ENCODE results near the gene LIPH. TPM values are rescaled to one million over a fixed set of nuclear protein-coding genes. Genes with fewer than 3 reads are reported as not detected.
"Not testable (repeated sequence)": the region's sequence is repeated elsewhere in the genome, so short reads cannot be mapped to it uniquely, and the experiment has no call there.

LIPH gene
- total RNA-seq, 1 experiment from 2014 or later = 0.34 TPM

DNA sequence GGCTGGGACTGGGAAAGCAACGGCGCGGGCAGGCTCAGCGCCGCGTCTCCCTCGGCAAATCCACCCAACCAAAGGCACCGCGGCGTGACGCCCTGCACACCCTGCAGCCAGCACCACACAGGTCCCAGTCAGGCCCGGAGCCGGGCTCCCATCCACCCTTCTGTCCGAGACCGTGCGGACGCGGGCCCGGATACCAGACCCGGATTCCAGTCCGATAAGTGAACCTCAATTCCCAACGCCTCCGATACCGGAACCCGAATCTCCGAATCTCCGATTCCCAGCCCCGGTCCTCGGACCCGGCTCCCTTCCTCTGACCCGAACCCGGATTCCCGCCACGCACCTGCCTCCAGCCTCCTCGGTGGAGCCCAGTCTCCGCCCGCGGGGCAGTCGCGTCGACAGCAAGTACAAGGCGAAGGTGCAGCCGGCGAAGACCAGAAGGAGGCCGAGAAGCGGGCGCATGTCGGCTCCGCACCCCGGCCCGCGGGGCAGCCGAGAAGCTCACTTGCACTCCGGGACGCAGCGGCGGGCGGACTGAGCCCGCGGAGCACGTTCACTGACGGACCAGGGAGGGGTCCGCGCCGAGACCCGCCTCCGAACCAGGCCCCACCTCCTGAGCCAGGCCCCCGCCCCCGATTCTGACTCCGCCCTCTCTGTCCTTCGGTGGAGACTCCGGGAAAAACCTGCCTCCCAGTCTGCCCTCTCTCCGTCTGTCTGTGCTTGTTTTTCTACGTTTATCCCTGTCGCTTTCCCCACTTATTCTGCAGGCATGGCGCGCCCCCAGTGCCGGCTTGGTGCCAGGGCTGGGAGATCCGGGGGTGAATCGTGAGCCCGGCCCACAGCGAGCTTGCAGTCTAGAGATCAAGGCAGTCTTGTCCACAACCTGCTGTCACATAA, 53.6 kb downstream of the LIPH start, which contains the start of gene TMEM41A:
TMEM41A (minus strand) TSS at position 533 of the 894 bp plus-strand sequence; CDS start at position 459, 74 bp downstream.
- peak; percentile 81 to 92 for DNase-seq (ENCODE audit: low read depth in 1 of 2, low spot score in 2 of 2)
- H3K9me3 ChIP-seq (replicated peaks) = no peaks in the 10 kb centered on the region
- H3K4me3 ChIP-seq = peak within 1 kb of the TSS; percentile 79
- H3K4me1 ChIP-seq (replicated peaks) = peaks cover 4% of the 10 kb centered on the region; the same call in 1 of the 2 replicates
- H3K27ac ChIP-seq = peak within 1 kb of the TSS; percentile 27
- H3K27me3 ChIP-seq (replicated peaks) = no peaks in the 10 kb centered on the region
- peaks cover 28% of the 10 kb centered on the region for H3K36me3 ChIP-seq

DNA sequence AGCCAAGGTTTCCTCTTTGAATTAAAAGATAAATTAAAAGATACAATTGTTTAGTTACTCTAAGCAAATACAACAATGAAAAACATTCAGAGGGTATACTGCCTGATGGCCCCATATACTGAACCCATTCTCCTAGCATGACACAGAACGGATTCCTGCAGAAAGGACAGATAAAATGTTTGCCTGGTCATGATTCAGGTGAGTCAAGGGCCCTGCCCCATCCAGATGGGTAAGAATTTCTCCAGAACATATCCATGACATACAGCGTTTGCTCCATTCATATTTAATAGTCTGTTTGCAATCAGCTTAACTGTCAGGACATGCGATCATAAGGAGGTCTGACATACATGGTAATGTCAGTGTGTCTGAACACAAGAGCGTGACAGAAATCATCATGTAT, 62.1 kb downstream of the LIPH start:
- Histone ChIP-seq H3K9me3 (replicated peaks) (no peaks in the 10 kb centered on the region), H3K4me3 (no peak overlapping the region), H3K4me1 (replicated peaks) (no peaks in the 10 kb centered on the region), H3K27me3 (replicated peaks) (no peaks in the 10 kb centered on the region), H3K27ac (no peak overlapping the region), H3K36me3 (peaks cover 41% of the 10 kb centered on the region)
- no peak for DNase-seq (ENCODE audit: low read depth in 1 of 2, low spot score in 2 of 2)

DNA sequence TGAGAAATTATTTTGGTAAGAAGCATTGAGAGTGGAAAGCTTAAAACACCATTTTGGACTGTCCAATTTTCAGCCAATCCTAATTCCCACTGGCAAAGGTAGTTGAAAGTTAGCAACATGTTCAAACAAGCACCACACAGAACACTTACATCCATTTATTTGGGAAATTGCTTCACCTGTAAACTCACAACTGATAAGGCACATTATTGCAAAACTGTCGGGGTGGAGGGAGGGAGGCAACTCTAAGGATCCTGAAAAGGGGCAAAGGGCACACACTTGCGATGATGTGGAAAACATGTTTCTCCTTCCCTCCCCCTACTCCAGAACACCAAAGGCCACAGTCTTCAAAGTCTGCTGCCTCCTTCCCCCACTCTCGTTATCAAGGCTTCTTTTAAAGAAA, 62.9 kb downstream of the LIPH start:
- H3K9me3 ChIP-seq (replicated peaks) = no peaks in the 10 kb centered on the region

DNA sequence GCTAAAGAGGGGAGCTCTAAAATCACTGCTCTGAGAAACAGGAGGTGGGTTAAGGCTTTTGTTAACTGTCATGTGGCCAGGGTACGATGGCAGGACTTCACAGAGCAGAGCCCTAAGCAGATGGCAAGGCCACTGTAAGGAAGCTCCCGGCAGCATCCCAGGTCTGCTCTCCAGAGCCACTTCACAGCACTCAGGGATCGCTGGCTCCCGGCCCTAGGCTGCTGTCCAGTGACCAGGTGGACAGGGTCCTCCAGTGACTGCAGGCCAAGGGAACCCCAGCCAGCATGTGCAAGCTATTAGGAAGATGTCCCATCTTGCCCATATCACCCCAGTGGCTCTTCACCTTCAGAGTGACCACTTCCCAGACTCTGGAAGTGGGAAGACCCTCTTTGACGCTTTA, 63.9 kb downstream of the LIPH start:
- no peak overlapping the region for H3K4me3 ChIP-seq
- no peaks in the 10 kb centered on the region for H3K27me3 ChIP-seq (replicated peaks)
- peaks cover 28% of the 10 kb centered on the region for H3K36me3 ChIP-seq
- H3K4me1 ChIP-seq (replicated peaks) = no peaks in the 10 kb centered on the region
- no peak overlapping the region for H3K27ac ChIP-seq
- no peak for DNase-seq (ENCODE audit: low read depth in 1 of 2, low spot score in 2 of 2)
- H3K9me3 ChIP-seq (replicated peaks) = no peaks in the 10 kb centered on the region

More for the DNA sequence above, 62.9 kb downstream of the LIPH start:
- Histone ChIP-seq H3K4me1 (replicated peaks) (no peaks in the 10 kb centered on the region), H3K27ac (no peak overlapping the region), H3K27me3 (replicated peaks) (no peaks in the 10 kb centered on the region), H3K4me3 (no peak overlapping the region), H3K36me3 (peaks cover 36% of the 10 kb centered on the region)
- no peak for DNase-seq (ENCODE audit: low read depth in 1 of 2, low spot score in 2 of 2)

DNA sequence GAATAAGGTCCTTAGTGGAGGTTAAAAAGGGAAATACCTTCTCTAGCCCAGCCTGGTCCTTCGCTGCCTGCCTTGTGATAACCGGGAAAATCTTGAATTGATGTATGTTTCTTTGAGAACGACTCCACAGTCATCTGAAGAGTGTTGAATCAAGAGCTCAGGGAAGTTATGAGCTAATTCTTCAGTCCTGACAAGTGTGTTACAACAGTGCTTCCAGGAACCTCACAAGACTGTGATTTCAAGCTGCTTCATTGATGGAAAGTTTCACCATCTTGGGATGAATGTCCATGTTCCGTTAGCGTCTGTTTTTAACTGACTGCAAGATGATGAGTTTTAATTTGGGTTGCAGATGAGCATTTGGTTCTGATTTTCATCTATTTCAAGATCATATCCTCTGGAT, 66.0 kb downstream of the LIPH start:
- peaks cover 13% of the 10 kb centered on the region; the same call in 1 of the 2 replicates for H3K36me3 ChIP-seq
- no peaks in the 10 kb centered on the region for H3K27me3 ChIP-seq (replicated peaks)
- no peaks in the 10 kb centered on the region for H3K4me1 ChIP-seq (replicated peaks)
- no peaks in the 10 kb centered on the region for H3K9me3 ChIP-seq (replicated peaks)
- no peak for DNase-seq (ENCODE audit: low read depth in 1 of 2, low spot score in 2 of 2)
- no peak overlapping the region for H3K27ac ChIP-seq
- no peak overlapping the region for H3K4me3 ChIP-seq

DNA sequence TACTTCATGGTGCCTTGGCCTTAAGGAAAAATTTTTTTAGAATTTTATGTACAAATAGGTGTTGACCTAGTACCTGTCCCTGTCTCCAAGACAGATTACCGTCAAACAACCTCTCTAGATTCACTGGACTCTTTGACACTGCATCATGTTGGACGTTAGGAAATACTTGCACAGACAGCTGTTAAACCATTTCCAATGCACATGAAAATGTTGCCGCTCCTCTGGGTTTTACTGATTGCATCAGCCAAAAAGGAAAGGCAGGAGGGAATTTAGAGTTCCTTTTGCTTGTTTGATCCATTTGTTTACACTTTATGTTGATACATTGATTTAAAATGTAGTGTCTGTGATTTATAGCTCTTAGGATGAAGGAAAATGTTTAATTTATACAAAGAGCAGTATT, 68.1 kb downstream of the LIPH start:
- no peaks in the 10 kb centered on the region for H3K27me3 ChIP-seq (replicated peaks)
- no peaks in the 10 kb centered on the region for H3K9me3 ChIP-seq (replicated peaks)
- no peaks in the 10 kb centered on the region; the same call in 1 of the 2 replicates for H3K36me3 ChIP-seq
- H3K4me3 ChIP-seq = no peak overlapping the region
- DNase-seq (ENCODE audit: low read depth in 1 of 2, low spot score in 2 of 2) = no peak
- no peaks in the 10 kb centered on the region for H3K4me1 ChIP-seq (replicated peaks)
- H3K27ac ChIP-seq = no peak overlapping the region

DNA sequence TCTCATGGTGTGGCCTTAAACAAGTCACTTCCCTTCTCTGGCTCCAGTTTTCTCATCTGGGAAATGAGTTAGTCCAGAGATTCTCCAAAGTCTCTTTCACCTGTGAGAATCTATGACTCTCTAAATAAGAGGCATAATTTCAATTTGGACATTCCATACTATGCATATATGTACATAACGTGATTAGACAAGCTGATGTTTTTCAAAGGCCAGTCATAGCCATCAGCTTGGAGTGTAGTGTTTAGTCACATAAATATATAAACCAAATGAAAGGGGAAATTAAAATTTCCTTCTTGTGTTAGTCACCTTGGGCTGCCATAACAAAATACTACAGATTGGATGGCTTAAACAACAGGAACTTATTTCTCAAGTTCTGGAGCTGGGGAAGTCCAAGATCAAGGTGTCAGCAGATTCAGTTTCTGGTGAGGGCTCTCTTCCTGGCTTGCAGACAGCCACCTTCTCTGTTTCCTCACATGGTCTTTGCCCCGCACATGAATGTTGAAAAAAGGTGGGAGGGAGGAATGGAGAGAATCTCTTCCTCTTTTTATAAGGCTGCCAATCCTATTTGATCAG, 72.9 kb downstream of the LIPH start:
- Histone ChIP-seq H3K27ac (no peak overlapping the region), H3K27me3 (replicated peaks) (no peaks in the 10 kb centered on the region), H3K9me3 (replicated peaks) (no peaks in the 10 kb centered on the region), H3K4me1 (replicated peaks) (no peaks in the 10 kb centered on the region), H3K4me3 (no peak overlapping the region), H3K36me3 (no peaks in the 10 kb centered on the region)
- no peak for DNase-seq (ENCODE audit: low read depth in 1 of 2, low spot score in 2 of 2)

DNA sequence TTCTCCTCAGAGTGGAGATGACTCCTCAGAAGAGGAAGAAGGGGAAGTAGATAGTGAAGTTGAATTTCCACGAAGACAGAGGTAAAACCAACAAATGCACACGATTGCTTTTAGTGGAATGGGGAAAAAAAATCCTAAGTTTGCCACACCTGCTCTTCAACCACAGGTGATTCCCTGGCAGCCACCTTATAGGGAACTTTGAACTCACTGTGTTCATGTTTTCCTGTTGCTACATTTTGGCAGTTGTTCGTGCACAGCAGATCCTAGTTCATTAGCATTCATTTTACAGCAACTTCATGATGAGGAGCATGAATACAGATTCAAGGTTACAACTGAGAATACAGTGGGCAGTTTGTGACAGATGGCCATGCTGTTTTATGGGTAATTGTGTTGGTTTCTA, 75.1 kb downstream of the LIPH start:
- Histone ChIP-seq H3K36me3 (no peaks in the 10 kb centered on the region), H3K4me1 (replicated peaks) (no peaks in the 10 kb centered on the region), H3K4me3 (no peak overlapping the region), H3K27me3 (replicated peaks) (no peaks in the 10 kb centered on the region), H3K27ac (no peak overlapping the region), H3K9me3 (replicated peaks) (no peaks in the 10 kb centered on the region)
- no peak for DNase-seq (ENCODE audit: low read depth in 1 of 2, low spot score in 2 of 2)

DNA sequence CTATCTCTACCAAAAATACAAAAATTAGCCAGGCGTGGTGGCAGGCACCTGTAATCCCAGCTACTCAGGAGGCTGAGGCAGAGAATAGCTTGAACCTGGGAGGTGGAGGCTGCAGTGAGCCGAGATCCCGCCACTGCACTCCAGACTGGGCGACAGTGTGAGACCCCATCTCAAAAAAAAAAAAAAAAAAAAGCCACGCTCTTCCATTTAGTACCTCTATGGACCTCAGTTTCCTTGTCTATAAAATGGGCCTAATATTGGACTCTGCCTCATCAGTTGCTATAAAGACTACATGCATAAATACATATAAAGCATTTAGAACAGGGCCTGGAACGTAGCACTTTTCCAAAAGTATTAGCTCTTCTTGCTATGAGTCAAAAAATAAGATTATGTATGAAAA, 77.5 kb downstream of the LIPH start:
- not testable (repeated sequence) for H3K36me3 ChIP-seq; DNase-seq (ENCODE audit: low read depth in 1 of 2, low spot score in 2 of 2)

DNA sequence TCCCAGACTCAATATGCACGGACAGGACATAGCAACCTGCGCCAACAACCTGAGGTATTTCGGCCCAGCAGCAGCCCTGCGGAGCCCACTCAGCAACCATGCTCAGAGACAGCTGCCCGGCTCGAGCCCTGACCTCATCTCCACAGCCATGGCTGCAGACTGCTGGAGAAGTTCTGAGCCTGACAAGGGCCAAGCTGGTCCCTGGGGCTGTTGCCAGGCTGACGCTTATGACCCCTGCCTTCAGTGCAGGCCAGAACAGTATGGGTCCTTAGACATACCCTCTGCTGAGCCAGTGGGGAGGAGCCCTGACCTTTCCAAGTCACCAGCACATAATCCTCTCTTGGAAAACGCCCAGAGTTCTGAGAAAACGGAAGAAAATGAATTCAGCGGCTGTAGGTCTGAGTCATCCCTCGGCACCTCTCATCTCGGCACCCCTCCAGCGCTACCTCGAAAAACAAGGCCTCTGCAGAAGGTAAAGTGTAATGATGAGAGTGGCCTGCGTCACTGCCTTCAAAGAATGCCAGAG, 79.0 kb downstream of the LIPH start:
- H3K27me3 ChIP-seq (replicated peaks) = no peaks in the 10 kb centered on the region
- H3K4me1 ChIP-seq (replicated peaks) = no peaks in the 10 kb centered on the region
- H3K9me3 ChIP-seq (replicated peaks) = no peaks in the 10 kb centered on the region
- H3K27ac ChIP-seq = no peak overlapping the region
- H3K4me3 ChIP-seq = no peak overlapping the region
- no peak for DNase-seq (ENCODE audit: low read depth in 1 of 2, low spot score in 2 of 2)
- H3K36me3 ChIP-seq = no peaks in the 10 kb centered on the region

More for the DNA sequence above, 77.5 kb downstream of the LIPH start:
- H3K9me3 ChIP-seq (replicated peaks); H3K4me1 ChIP-seq (replicated peaks); H3K4me3 ChIP-seq; H3K27ac ChIP-seq; H3K27me3 ChIP-seq (replicated peaks): not testable (repeated sequence)

DNA sequence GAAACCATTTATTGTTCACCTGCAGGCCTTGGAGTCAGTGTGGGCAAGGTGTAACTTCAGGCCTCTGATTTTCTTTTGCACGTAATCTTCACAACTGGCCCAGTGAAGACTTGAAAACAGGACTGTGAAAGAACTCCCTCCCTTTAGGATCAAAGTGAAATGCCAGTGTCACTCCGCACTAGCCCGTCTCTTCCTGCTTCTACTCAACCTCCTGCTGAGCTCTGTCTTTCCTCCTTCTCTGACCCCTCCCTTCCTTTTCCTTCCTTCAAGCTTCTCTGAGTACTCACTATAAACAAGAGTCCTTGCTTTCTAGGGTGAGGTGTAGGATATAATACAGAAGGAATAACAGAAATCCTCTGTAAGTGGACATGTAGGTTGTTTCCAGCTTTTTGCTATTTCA, 82.1 kb downstream of the LIPH start:
- no peaks in the 10 kb centered on the region for H3K27me3 ChIP-seq (replicated peaks)

DNA sequence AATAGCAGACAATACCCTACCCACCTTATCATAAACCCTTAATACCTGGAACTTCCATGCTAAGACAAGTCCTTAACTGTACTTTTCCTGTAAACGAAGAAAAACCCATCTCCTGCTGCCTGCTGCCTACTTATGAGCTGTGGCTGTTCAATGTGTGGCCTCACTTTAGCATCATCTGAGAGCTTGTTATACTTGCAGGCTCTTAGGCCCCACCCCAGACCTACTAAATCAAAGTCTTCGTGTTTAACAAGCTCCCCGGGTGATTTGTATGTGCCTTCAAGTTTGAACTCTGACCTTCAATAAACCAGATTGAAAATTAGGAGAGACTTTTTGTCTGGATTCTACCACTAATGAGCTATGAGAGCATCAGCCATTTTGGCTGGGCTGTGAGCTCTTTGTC, 82.8 kb downstream of the LIPH start:
- Histone ChIP-seq H3K9me3 (replicated peaks) (no peaks in the 10 kb centered on the region), H3K27me3 (replicated peaks) (no peaks in the 10 kb centered on the region), H3K27ac (no peak overlapping the region), H3K4me1 (replicated peaks) (no peaks in the 10 kb centered on the region), H3K4me3 (no peak overlapping the region), H3K36me3 (no peaks in the 10 kb centered on the region)
- DNase-seq (ENCODE audit: low read depth in 1 of 2, low spot score in 2 of 2) = no peak

More for the DNA sequence above, 82.1 kb downstream of the LIPH start:
- Histone ChIP-seq H3K4me1 (replicated peaks) (no peaks in the 10 kb centered on the region), H3K27ac (no peak overlapping the region), H3K36me3 (no peaks in the 10 kb centered on the region), H3K9me3 (replicated peaks) (no peaks in the 10 kb centered on the region), H3K4me3 (no peak overlapping the region)
- no peak for DNase-seq (ENCODE audit: low read depth in 1 of 2, low spot score in 2 of 2)

DNA sequence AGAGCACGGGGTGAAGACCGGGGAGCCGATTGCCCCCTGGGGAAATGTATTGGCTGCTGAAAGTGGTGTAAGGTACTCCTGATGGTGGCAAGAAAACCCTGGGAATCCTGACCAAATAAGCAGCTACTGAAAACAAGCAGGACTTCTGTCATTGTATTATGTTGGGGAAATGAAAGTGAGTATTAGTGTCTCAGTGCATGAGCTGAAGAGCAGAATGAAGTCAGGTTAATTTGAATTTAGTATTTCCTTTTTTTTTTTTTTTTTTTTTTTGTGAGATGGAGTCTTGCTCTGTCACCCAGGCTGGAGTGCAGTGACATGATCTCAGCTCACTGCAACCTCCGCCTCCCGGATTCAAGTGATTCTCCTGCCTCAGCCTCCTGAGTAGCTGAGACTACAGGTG, 86.3 kb downstream of the LIPH start:
- not testable (repeated sequence) for H3K4me1 ChIP-seq (replicated peaks); H3K36me3 ChIP-seq; DNase-seq (ENCODE audit: low read depth in 1 of 2, low spot score in 2 of 2); H3K27me3 ChIP-seq (replicated peaks); H3K9me3 ChIP-seq (replicated peaks); H3K4me3 ChIP-seq; H3K27ac ChIP-seq

DNA sequence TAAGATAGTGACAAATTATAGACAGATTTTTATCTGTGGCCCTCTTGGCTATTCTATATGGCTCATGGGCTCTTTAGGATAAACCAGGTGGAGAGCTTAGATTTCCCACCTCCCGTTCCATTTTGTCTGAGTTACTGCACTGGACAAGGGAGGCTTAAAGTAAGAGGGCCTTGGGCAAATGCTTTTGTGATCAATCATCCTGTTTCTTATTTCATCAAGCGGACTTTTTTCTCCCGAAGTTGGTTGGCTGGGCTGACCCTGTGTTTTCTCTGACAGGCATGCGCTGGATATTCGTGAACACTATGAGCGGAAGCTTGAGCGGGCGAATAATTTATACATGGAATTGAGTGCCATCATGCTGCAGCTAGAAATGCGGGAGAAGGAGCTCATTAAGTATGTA, 86.9 kb downstream of the LIPH start:
- Histone ChIP-seq H3K9me3 (replicated peaks) (no peaks in the 10 kb centered on the region), H3K36me3 (no peaks in the 10 kb centered on the region), H3K27ac (no peak overlapping the region), H3K4me3 (no peak overlapping the region), H3K4me1 (replicated peaks) (no peaks in the 10 kb centered on the region), H3K27me3 (replicated peaks) (no peaks in the 10 kb centered on the region)
- DNase-seq (ENCODE audit: low read depth in 1 of 2, low spot score in 2 of 2) = no peak
